Measurements from ENCODE around the gene CD99.

GRCh38 chrX:2682565-2683177 is 8.4 kb upstream of the CD99 start:
- no peak for TF ChIP-seq CTCF (IDR thresholded peaks at IDR 0.05)
- no peak for TF ChIP-seq EZH2 (IDR thresholded peaks at IDR 0.05; ENCODE audit: borderline replicate concordance, insufficient read depth, low read depth, low read length, poor library complexity, severe bottlenecking)

Data from B cell (primary cell).